ENCODE results near the gene RNF225. TPM values are rescaled to one million over a fixed set of nuclear protein-coding genes. Genes with fewer than 3 reads are reported as not detected.

RNF225 gene
- total and polyA plus RNA-seq, 10 of the 15 experiments (the other 5 are each of a cell fraction or from before 2014, with no cell fraction given) = 0.27 to 0.28 TPM; not detected in 8

- DNase-seq (ENCODE audit: low read depth, low spot score) = peak; percentile 60
- H3K9ac ChIP-seq (ENCODE audit: control insufficient read depth, insufficient read depth, low read length) = peak within 1 kb of the TSS; percentile 90
- intact Hi-C loops (cut with micrococcal nuclease; ENCODE audit: unreplicated experiment) (loop anchor here (5.0 kb wide), 1 partner anchor 59 kb away; the partner anchor contains the start of gene ZNF324), in situ Hi-C loops (cut with MboI) (no loop called here)
- H4K20me1 ChIP-seq (ENCODE audit: control insufficient read depth, insufficient read depth) = no peaks in the 10 kb centered on the region
- WGBS (ENCODE audit: insufficient coverage, insufficient replicate concordance, low lambda C conversion rate, missing lambda C conversion rate) = under 1% methylated on average over 91 of the region's 100 CpGs
- BruUV-seq (replicated peaks) = no TSS peak
- peak; percentile 98 for ATAC-seq
- H3K9me3 ChIP-seq (replicated peaks; ENCODE audit: control insufficient read depth, insufficient read depth, low read length) = no peaks in the 10 kb centered on the region
- ChIA-PET POLR2A (interaction anchor here (0.9 to 1.6 kb wide), 4 partner anchors 8 to 61 kb away, joined by 3 to 5 read pairs (median 4); partner anchors contain the start of genes ZNF324 and ZNF324B), CTCF (interaction anchor here (0.7 to 1.4 kb wide), 2 partner anchors 10 to 43 kb away, joined by 3 to 5 read pairs; partner anchors contain the start of gene ZNF324B), RAD21 (ENCODE audit: unreplicated experiment) (interaction anchor here (0.8 to 1.3 kb wide), 6 partner anchors 21 to 111 kb away, joined by 3 to 6 read pairs (median 4); partner anchors contain the start of genes RPS5, ZBTB45, ZNF497 and ZSCAN22), SMC1A (ENCODE audit: uncharacterized antibody, unreplicated experiment) (interaction anchor here (1.1 kb wide), 3 partner anchors 42 to 60 kb away, joined by 3 to 4 read pairs (median 3); partner anchors contain the start of gene ZNF324)
- peak within 1 kb of the TSS; percentile 100 for H3K4me2 ChIP-seq (ENCODE audit: control insufficient read depth, insufficient read depth)
- peak within 1 kb of the TSS; percentile 80 for H3K27ac ChIP-seq (ENCODE audit: control insufficient read depth, insufficient read depth)
- peak; percentile 82 for FAIRE-seq
- peaks cover 8% of the 10 kb centered on the region for H3K4me1 ChIP-seq (ENCODE audit: control insufficient read depth, insufficient read depth, low read length)
- H3K4me3 ChIP-seq = peak within 1 kb of the TSS; percentile 90
- peaks cover 16% of the 10 kb centered on the region for H3K79me2 ChIP-seq (ENCODE audit: control insufficient read depth, insufficient read depth, low read length)
- no peaks in the 10 kb centered on the region for H3K36me3 ChIP-seq (ENCODE audit: control insufficient read depth in 2 of 2, insufficient read depth in 2 of 2, low read length in 1 of 2)
- no peaks in the 10 kb centered on the region for H3K27me3 ChIP-seq (replicated peaks in 1 of 2; ENCODE audit: control insufficient read depth in 2 of 2, insufficient read depth in 2 of 2, low read length in 1 of 2)
- H2AFZ ChIP-seq (ENCODE audit: control insufficient read depth, low read depth, low read length) = peak within 1 kb of the TSS; percentile 98
- TF ChIP-seq SMAD5 (IDR thresholded peaks at IDR 0.05; ENCODE audit: low read depth) (no peak), TCF3 (IDR thresholded peaks at IDR 0.05; ENCODE audit: borderline replicate concordance, insufficient read depth, low read depth, low read length) (0 out of 2 replicates have a peak, but pooled peaks have one; percentile 22), ZNF217 (IDR thresholded peaks at IDR 0.05) (no peak), CHD4 (IDR thresholded peaks at IDR 0.05) (0 out of 2 replicates have a peak, but pooled peaks have one; percentile 49), ESRRA (IDR thresholded peaks at IDR 0.05; ENCODE audit: low read length) (no peak), SP1 (IDR thresholded peaks at IDR 0.05; ENCODE audit: low read depth, low read length) (peak; percentile 65), TARDBP (IDR thresholded peaks at IDR 0.05; ENCODE audit: borderline replicate concordance) (no peak; the same call in 1 of the 2 replicates), USF1 (IDR thresholded peaks at IDR 0.05; ENCODE audit: borderline replicate concordance, extremely low read length, insufficient read depth, low read depth, low read length) (no peak), BACH1 (IDR thresholded peaks at IDR 0.05; ENCODE audit: borderline replicate concordance) (peak; percentile 79), NR2F1 (conservative IDR thresholded peaks at IDR 0.05) (peak; percentile 89), PML (IDR thresholded peaks at IDR 0.05; ENCODE audit: low read length) (no peak; the same call in 1 of the 2 replicates), TBL1XR1 (IDR thresholded peaks at IDR 0.05; ENCODE audit: low read depth, low read length) (no peak), CBX5 (IDR thresholded peaks at IDR 0.05; ENCODE audit: low read depth) (no peak), RCOR1 (conservative IDR thresholded peaks at IDR 0.05; ENCODE audit: low read depth, low read length) (no peak)
- TF ChIP-seq, protein P1, sequence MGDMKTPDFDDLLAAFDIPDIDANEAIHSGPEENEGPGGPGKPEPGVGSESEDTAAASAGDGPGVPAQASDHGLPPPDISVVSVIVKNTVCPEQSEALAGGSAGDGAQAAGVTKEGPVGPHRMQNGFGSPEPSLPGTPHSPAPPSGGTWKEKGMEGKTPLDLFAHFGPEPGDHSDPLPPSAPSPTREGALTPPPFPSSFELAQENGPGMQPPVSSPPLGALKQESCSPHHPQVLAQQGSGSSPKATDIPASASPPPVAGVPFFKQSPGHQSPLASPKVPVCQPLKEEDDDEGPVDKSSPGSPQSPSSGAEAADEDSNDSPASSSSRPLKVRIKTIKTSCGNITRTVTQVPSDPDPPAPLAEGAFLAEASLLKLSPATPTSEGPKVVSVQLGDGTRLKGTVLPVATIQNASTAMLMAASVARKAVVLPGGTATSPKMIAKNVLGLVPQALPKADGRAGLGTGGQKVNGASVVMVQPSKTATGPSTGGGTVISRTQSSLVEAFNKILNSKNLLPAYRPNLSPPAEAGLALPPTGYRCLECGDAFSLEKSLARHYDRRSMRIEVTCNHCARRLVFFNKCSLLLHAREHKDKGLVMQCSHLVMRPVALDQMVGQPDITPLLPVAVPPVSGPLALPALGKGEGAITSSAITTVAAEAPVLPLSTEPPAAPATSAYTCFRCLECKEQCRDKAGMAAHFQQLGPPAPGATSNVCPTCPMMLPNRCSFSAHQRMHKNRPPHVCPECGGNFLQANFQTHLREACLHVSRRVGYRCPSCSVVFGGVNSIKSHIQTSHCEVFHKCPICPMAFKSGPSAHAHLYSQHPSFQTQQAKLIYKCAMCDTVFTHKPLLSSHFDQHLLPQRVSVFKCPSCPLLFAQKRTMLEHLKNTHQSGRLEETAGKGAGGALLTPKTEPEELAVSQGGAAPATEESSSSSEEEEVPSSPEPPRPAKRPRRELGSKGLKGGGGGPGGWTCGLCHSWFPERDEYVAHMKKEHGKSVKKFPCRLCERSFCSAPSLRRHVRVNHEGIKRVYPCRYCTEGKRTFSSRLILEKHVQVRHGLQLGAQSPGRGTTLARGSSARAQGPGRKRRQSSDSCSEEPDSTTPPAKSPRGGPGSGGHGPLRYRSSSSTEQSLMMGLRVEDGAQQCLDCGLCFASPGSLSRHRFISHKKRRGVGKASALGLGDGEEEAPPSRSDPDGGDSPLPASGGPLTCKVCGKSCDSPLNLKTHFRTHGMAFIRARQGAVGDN (IDR thresholded peaks at IDR 0.05) = no peak; the same call in 1 of the 2 replicates
These were observed 12.9 kb downstream of the RNF225 start, which contains the start of gene ZNF584 for GRCh38 chr19:58408152-58409009. Gene ZNF584 (plus strand): TSS chr19:58408649. CDS start chr19:58409148, 499 bp downstream.
